ENCODE data around the gene MDK. TPM values are rescaled to one million over a fixed set of nuclear protein-coding genes. Genes with fewer than 3 reads are reported as not detected.

MDK gene
- total and polyA plus RNA-seq, 8 donors: 5.5 to 151 (median 25.8) TPM

GRCh38 chr11:46363031-46363407 is 18.4 kb upstream of the MDK start:
- Histone ChIP-seq H3K27me3 (no peaks in the 10 kb centered on the region), H3K4me1 (peaks cover 38 to 75% (median 60%) of the 10 kb centered on the region in 4 donors), H3K4me3 (peak overlapping the region in 3 of 4 donors; percentile 3 to 18 (median 5)), H3K27ac (peak overlapping the region; percentile 39 to 86 (median 81)), H3K9me3 (no peaks in the 10 kb centered on the region), H3K36me3 (peaks cover 0 to 14% (median 10%) of the 10 kb centered on the region in 4 donors)
- no peak for TF ChIP-seq POLR2AphosphoS5 (IDR thresholded peaks at IDR 0.05)
- TF ChIP-seq EP300 (IDR thresholded peaks at IDR 0.05): no peak
- no peak for TF ChIP-seq POLR2A (IDR thresholded peaks at IDR 0.05)
- TF ChIP-seq CTCF (IDR thresholded peaks at IDR 0.05): no peak
- WGBS, 5 donors: 52 to 56% (median 54%) methylated on average over 9 of the region's 9 CpGs
- intact Hi-C loops (cut with DNase I; ENCODE audit: low total_unique reads): no loop called here
- peak; percentile 46 to 79 for DNase-seq

- TF ChIP-seq EP300 (IDR thresholded peaks at IDR 0.05): no peak
- no peak for TF ChIP-seq CTCF (IDR thresholded peaks at IDR 0.05)
- no peak for TF ChIP-seq POLR2A (IDR thresholded peaks at IDR 0.05)
- Histone ChIP-seq H3K27ac (peak overlapping the region; percentile 11 to 86 (median 81)), H3K4me1 (peaks cover 36 to 70% (median 55%) of the 10 kb centered on the region in 4 donors), H3K4me3 (peak overlapping the region in 3 of 4 donors; percentile 3 to 18 (median 5)), H3K36me3 (peaks cover 0 to 19% (median 15%) of the 10 kb centered on the region in 4 donors), H3K27me3 (no peaks in the 10 kb centered on the region), H3K9me3 (no peaks in the 10 kb centered on the region)
- no peak for DNase-seq
- intact Hi-C loops (cut with DNase I; ENCODE audit: low total_unique reads): no loop called here
- WGBS, 5 donors: 69 to 79% (median 77%) methylated on average over 13 to 21 of the region's 21 CpGs
These were observed 17.9 kb upstream of the MDK start for GRCh38 chr11:46363455-46364005.

- intact Hi-C loops (cut with DNase I; ENCODE audit: low total_unique reads): no loop called here
- Histone ChIP-seq H3K4me1 (peaks cover 36 to 65% (median 55%) of the 10 kb centered on the region in 4 donors), H3K4me3 (no peak overlapping the region), H3K27me3 (no peaks in the 10 kb centered on the region), H3K27ac (peak overlapping the region in 4 of 5 donors; percentile 69 to 86 (median 83)), H3K9me3 (no peaks in the 10 kb centered on the region), H3K36me3 (peaks cover 0 to 24% (median 20%) of the 10 kb centered on the region in 4 donors)
- no peak for DNase-seq
- WGBS, 5 donors: 83 to 89% (median 87%) methylated on average over 6 to 9 of the region's 9 CpGs
- TF ChIP-seq POLR2A (IDR thresholded peaks at IDR 0.05): no peak
- no peak for TF ChIP-seq CTCF (IDR thresholded peaks at IDR 0.05)
- TF ChIP-seq EP300 (IDR thresholded peaks at IDR 0.05): no peak
- TF ChIP-seq POLR2AphosphoS5 (IDR thresholded peaks at IDR 0.05): no peak
These were observed 17.4 kb upstream of the MDK start for GRCh38 chr11:46364056-46364455.

DNA sequence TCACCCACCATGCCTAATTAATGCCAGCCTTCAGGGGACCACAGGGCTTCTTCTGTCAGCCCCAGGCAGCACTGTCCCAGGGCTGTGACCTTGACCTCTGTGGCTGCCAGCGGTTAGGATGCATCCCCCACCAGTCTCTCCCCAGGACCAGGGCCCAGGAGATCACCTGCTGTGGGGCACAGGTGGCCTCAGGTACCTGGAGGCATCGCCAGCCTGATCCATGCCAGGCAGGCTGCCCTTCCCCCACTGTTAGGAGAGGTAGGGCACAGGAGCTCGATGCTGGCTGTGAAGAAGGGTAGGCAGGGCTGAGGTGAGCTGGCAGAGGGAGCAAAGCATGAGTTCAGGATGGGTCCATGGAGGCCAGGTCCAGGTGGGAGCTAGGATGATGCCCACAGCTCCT is 16.7 kb upstream of the MDK start:
- 68 to 92% (median 70%) methylated on average over 2 to 3 of the region's 3 CpGs for WGBS, 5 donors
- intact Hi-C loops (cut with DNase I; ENCODE audit: low total_unique reads): no loop called here
- peaks cover 36 to 63% (median 55%) of the 10 kb centered on the region in 4 donors for H3K4me1 ChIP-seq
- no peaks in the 10 kb centered on the region for H3K27me3 ChIP-seq
- DNase-seq: no peak
- no peaks in the 10 kb centered on the region for H3K9me3 ChIP-seq
- H3K27ac ChIP-seq: no peak overlapping the region
- TF ChIP-seq EP300 (IDR thresholded peaks at IDR 0.05) (no peak), POLR2AphosphoS5 (IDR thresholded peaks at IDR 0.05) (no peak), POLR2A (IDR thresholded peaks at IDR 0.05) (no peak), CTCF (IDR thresholded peaks at IDR 0.05) (no peak)
- peaks cover 3 to 29% (median 25%) of the 10 kb centered on the region in 4 donors for H3K36me3 ChIP-seq
- no peak overlapping the region for H3K4me3 ChIP-seq

Measured in stomach (tissue), 9 donors.